Measurements from ENCODE around the gene DBX2. TPM values are rescaled to one million over a fixed set of nuclear protein-coding genes. Genes with fewer than 3 reads are reported as not detected.
"Not testable (repeated sequence)": the region's sequence is repeated elsewhere in the genome, so short reads cannot be mapped to it uniquely, and the experiment has no call there.

Gene DBX2
- total RNA-seq (not detected), total RNA-seq (0 to 0.07 (median 0) reads per million in 29 experiments)
- not detected for total RNA-seq (2013)

DNA sequence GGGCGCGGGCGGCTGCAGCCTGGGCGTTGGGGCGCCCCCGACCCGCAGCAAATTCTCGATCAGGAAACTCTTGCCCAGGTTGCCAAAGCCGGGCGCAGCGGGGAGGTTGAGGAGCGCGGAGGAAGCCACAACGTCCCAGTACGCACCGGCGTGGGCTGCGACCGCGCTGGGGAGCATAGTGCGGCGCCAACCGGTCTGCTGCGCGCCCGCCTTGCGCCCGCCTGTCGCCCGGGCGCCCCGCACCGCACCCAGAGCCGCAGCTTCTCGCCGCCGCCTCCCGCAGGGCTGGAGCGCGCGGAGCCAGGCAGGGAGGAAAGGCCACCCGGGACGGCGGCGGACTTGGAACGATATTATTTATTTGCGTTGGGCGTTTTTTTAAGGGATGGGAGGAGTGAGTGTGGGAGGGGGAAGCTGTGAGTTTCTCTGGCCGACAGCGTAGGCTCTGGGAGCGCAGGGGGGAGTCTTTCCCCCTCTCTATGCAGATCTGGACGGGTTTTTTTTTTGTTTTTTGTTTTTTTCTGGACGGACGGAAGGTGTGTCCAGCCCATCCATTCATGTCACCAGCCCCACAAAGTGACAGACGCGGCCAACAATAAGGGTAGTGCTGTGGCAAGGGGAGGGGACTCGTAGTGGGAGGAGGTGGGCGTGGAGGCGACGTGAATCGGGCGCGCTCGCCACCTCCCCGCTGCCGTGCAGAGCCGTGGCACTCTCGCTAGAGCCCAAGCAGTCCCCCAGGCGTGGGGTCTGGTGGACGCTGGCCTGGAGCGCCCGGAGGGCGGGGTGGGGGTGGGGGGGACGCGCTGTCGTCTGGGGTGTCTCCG lies at the start of gene DBX2:
DBX2 (minus strand) TSS at position 349 of the 821 bp plus-strand sequence; CDS start at position 177, 172 bp downstream.
- H3K9me3 Mint-ChIP-seq, result no peaks in the 10 kb centered on the region
- Histone ChIP-seq H3K27ac (ENCODE audit: low read length) (no peak within 1 kb of the TSS), H3K36me3 (ENCODE audit: control insufficient read depth in 2 of 2, extremely low read depth in 1 of 2, insufficient read depth in 1 of 2, low read length in 1 of 2) (no peaks in the 10 kb centered on the region), H3K4me3 (ENCODE audit: control insufficient read depth in 1 of 2, extremely low read depth in 1 of 2, low read length in 1 of 2) (no peak within 1 kb of the TSS), H3K27me3 (replicated peaks in 1 of 2; ENCODE audit: control insufficient read depth in 2 of 2, extremely low read depth in 1 of 2, insufficient read depth in 2 of 2, low read length in 1 of 2) (peaks cover 16 to 19% of the 10 kb centered on the region in 2 experiments), H3K9me3 (no peaks in the 10 kb centered on the region), H3K4me1 (ENCODE audit: control insufficient read depth in 1 of 2, extremely low read depth in 1 of 2, insufficient read depth in 2 of 2, low read length in 2 of 2) (peaks cover 0 to 3% of the 10 kb centered on the region in 2 experiments)
- H3K36me3 Mint-ChIP-seq, result no peaks in the 10 kb centered on the region
- no peak for ATAC-seq (replicated peaks in 1 of 4)
- peaks cover 0 to 8% (median 4%) of the 10 kb centered on the region in 3 donors for H3K4me1 Mint-ChIP-seq
- H3K27ac Mint-ChIP-seq, result no peak within 1 kb of the TSS
- H3K4me3 Mint-ChIP-seq, result no peak within 1 kb of the TSS
- ChIA-PET CTCF (no interaction called here), POLR2A (no interaction called here)
- DNase-seq, result no peak
- WGBS (ENCODE audit: insufficient coverage), result 4% methylated on average over 68 of the region's 77 CpGs
- H3K27me3 Mint-ChIP-seq, result peaks cover 55 to 60% of the 10 kb centered on the region in 2 donors

DNA sequence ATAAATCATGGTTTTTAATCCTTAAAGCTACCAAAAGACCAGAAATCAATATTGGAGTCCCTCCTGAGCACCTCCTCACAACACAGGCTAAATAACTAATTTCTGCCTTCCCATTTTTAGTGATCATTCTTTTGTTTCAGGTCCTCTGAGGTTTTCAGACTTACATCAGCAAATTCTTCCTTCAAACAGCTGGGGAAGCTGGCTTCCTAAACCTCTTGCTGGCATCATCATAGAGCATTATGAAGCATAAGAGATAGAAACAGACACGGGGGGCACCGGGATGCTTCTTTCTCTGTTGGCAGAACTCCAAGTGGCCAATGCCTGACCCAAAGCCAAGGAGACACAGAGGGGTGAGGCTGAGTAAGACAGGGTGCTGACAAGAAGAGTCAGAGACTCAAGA lies 47.9 kb upstream of the DBX2 start:
- Histone ChIP-seq H3K4me3 (ENCODE audit: control insufficient read depth in 1 of 2, extremely low read depth in 1 of 2, low read length in 1 of 2) (no peak overlapping the region), H3K27ac (ENCODE audit: low read length) (no peak overlapping the region), H3K4me1 (ENCODE audit: control insufficient read depth in 1 of 2, extremely low read depth in 1 of 2, insufficient read depth in 2 of 2, low read length in 2 of 2) (no peaks in the 10 kb centered on the region), H3K9me3 (no peaks in the 10 kb centered on the region), H3K27me3 (replicated peaks in 1 of 2; ENCODE audit: control insufficient read depth in 2 of 2, extremely low read depth in 1 of 2, insufficient read depth in 2 of 2, low read length in 1 of 2) (no peaks in the 10 kb centered on the region), H3K36me3 (ENCODE audit: control insufficient read depth in 2 of 2, extremely low read depth in 1 of 2, insufficient read depth in 1 of 2, low read length in 1 of 2) (no peaks in the 10 kb centered on the region)
- ChIA-PET CTCF (interaction anchor here in 1 of 2 donors (0.7 kb wide), 1 partner anchor 378 kb away, joined by 3 read pairs; no protein-coding TSS in a partner anchor), POLR2A (no interaction called here)
- no CpG with 5 or more reads among the region's 2 CpGs for WGBS (ENCODE audit: insufficient coverage)
- DNase-seq (no peak), ATAC-seq (replicated peaks in 1 of 4) (no peak)
- Mint-ChIP-seq H3K36me3 (no peaks in the 10 kb centered on the region), H3K4me1 (no peaks in the 10 kb centered on the region), H3K27ac (no peak overlapping the region), H3K9me3 (no peaks in the 10 kb centered on the region), H3K4me3 (no peak overlapping the region), H3K27me3 (peaks cover 9 to 20% of the 10 kb centered on the region in 2 donors)

DNA sequence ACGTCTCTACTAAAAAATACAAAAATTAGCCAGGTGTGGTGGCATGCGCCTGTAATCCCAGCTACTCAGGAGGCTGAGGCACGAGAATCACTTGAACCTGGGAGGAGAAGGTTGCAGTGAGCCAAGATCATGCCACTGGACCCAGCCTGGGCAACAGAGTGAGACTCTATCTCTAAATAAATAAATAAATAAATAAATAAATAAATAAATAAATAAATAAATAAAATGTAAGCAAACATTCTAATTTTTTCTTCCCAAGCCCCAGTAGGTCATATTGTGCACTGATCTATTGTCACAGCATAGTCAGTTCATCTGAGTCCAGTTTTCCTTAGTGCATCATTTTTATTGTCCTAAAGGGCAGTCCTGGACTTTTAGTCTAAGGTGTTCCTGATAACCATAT lies 44.5 kb upstream of the DBX2 start:
- H3K36me3 ChIP-seq (ENCODE audit: control insufficient read depth in 2 of 2, extremely low read depth in 1 of 2, insufficient read depth in 1 of 2, low read length in 1 of 2); H3K9me3 Mint-ChIP-seq; H3K27me3 ChIP-seq (replicated peaks in 1 of 2; ENCODE audit: control insufficient read depth in 2 of 2, extremely low read depth in 1 of 2, insufficient read depth in 2 of 2, low read length in 1 of 2); POLR2A ChIA-PET; DNase-seq; H3K4me1 Mint-ChIP-seq; CTCF ChIA-PET; H3K4me3 ChIP-seq (ENCODE audit: control insufficient read depth in 1 of 2, extremely low read depth in 1 of 2, low read length in 1 of 2); H3K27ac Mint-ChIP-seq; H3K27ac ChIP-seq (ENCODE audit: low read length); H3K4me1 ChIP-seq (ENCODE audit: control insufficient read depth in 1 of 2, extremely low read depth in 1 of 2, insufficient read depth in 2 of 2, low read length in 2 of 2); ATAC-seq (replicated peaks in 1 of 4); H3K36me3 Mint-ChIP-seq; H3K9me3 ChIP-seq; H3K4me3 Mint-ChIP-seq: not testable (repeated sequence)
- H3K27me3 Mint-ChIP-seq, result peaks cover 18 to 37% of the 10 kb centered on the region in 2 donors
- WGBS (ENCODE audit: insufficient coverage), result no CpG with 5 or more reads among the region's 3 CpGs

DNA sequence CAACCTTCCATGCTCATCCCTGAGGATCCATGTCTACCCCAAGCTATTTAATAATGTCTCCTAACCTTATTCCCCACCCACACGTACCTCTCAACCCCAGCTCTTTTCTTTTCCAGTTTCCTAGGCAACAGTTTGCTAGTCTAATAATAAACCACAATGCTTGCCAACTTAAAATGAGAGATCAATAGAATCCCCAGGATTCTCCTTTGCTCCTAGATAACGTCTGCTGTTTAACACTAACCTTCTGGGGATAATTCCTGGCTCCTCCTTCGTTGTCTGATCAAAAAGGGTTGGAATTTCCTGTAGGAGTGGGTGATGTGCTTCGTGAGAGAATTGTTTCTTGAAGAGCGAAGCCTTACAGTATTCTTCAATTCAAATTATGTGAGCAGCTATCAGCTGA lies 42.2 kb upstream of the DBX2 start:
- no peaks in the 10 kb centered on the region for H3K9me3 Mint-ChIP-seq
- no peaks in the 10 kb centered on the region for H3K36me3 Mint-ChIP-seq
- DNase-seq, result no peak
- no peaks in the 10 kb centered on the region for H3K4me1 ChIP-seq (ENCODE audit: control insufficient read depth in 1 of 2, extremely low read depth in 1 of 2, insufficient read depth in 2 of 2, low read length in 2 of 2)
- no peaks in the 10 kb centered on the region for H3K9me3 ChIP-seq
- H3K27ac Mint-ChIP-seq, result no peak overlapping the region
- H3K27me3 ChIP-seq (replicated peaks in 1 of 2; ENCODE audit: control insufficient read depth in 2 of 2, extremely low read depth in 1 of 2, insufficient read depth in 2 of 2, low read length in 1 of 2), result peaks cover 0 to 5% of the 10 kb centered on the region in 2 experiments
- peaks cover 22 to 37% of the 10 kb centered on the region in 2 donors for H3K27me3 Mint-ChIP-seq
- ATAC-seq (replicated peaks in 1 of 4), result no peak
- no CpG with 5 or more reads among the region's 5 CpGs for WGBS (ENCODE audit: insufficient coverage)
- H3K36me3 ChIP-seq (ENCODE audit: control insufficient read depth in 2 of 2, extremely low read depth in 1 of 2, insufficient read depth in 1 of 2, low read length in 1 of 2), result no peaks in the 10 kb centered on the region
- no peak overlapping the region for H3K4me3 ChIP-seq (ENCODE audit: control insufficient read depth in 1 of 2, extremely low read depth in 1 of 2, low read length in 1 of 2)
- H3K4me1 Mint-ChIP-seq, result no peaks in the 10 kb centered on the region
- H3K4me3 Mint-ChIP-seq, result no peak overlapping the region
- CTCF ChIA-PET, result no interaction called here
- H3K27ac ChIP-seq (ENCODE audit: low read length), result no peak overlapping the region
- POLR2A ChIA-PET, result no interaction called here

DNA sequence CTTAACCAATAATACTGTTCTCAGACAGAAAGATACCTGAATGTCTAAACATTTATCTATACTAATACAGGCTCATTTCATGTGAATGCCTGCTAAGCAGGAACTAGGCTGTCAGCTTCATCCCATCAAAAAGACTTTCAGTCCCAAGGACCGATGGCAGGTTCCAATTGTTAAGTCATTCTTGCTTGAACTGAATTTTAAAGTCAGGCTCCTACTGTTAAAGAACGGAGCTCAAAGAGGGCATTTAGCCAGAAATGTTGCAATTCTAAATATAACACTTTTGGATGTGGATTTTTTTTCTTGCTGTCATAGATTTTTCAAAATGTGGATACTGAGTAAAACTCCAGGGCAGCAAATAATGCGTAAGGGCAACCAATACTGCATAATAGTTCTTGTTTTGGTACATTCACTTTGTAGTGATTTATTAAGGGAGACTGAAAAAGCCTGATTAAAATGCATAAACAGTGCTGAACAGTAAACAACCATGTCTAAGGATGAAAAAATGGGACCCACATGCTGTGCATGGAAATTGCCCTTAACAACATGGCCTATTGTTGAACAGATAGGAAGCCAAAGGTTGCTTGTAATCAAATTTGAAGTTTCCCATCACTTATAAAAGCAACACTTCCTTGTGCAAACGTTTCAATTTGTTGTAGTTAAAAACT lies 38.6 kb upstream of the DBX2 start:
- Mint-ChIP-seq H3K27ac (no peak overlapping the region), H3K4me3 (no peak overlapping the region), H3K9me3 (peaks cover 0 to 5% (median 4%) of the 10 kb centered on the region in 3 donors), H3K36me3 (peaks cover 4% of the 10 kb centered on the region), H3K27me3 (peaks cover 27% of the 10 kb centered on the region in 2 donors), H3K4me1 (no peaks in the 10 kb centered on the region)
- Histone ChIP-seq H3K4me3 (ENCODE audit: control insufficient read depth in 1 of 2, extremely low read depth in 1 of 2, low read length in 1 of 2) (no peak overlapping the region), H3K27me3 (replicated peaks in 1 of 2; ENCODE audit: control insufficient read depth in 2 of 2, extremely low read depth in 1 of 2, insufficient read depth in 2 of 2, low read length in 1 of 2) (peaks cover 0 to 5% of the 10 kb centered on the region in 2 experiments), H3K9me3 (no peaks in the 10 kb centered on the region), H3K27ac (ENCODE audit: low read length) (no peak overlapping the region), H3K4me1 (ENCODE audit: control insufficient read depth in 1 of 2, extremely low read depth in 1 of 2, insufficient read depth in 2 of 2, low read length in 2 of 2) (no peaks in the 10 kb centered on the region), H3K36me3 (ENCODE audit: control insufficient read depth in 2 of 2, extremely low read depth in 1 of 2, insufficient read depth in 1 of 2, low read length in 1 of 2) (no peaks in the 10 kb centered on the region)
- ChIA-PET CTCF (no interaction called here), POLR2A (interaction anchor here in 1 of 2 donors (1.4 kb wide), 1 partner anchor 11 kb away, joined by 3 read pairs; no protein-coding TSS in a partner anchor)
- DNase-seq (no peak), ATAC-seq (replicated peaks in 1 of 4) (no peak)
- WGBS (ENCODE audit: insufficient coverage), result 92% methylated on average over 2 of the region's 4 CpGs

DNA sequence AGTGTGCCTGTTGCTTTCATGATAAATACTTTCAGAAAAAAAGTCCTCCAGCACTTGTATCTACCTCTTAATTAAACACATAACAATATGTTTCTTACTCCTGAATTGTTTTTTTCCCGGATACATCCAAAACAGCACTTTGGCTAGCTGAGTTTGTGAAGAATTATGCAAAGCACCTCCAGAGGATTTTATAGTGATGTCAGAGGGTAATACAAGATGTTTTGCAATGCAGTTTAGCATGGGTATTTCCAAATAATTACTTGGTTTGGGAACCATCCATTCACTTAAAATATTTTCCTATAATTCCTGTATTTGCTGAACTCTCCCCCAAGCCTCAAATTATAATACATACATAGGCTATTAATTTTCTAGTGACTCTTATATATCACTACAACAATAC lies 37.7 kb upstream of the DBX2 start:
- H3K9me3 Mint-ChIP-seq, result peaks cover 1 to 5% (median 4%) of the 10 kb centered on the region in 3 donors
- Histone ChIP-seq H3K27ac (ENCODE audit: low read length) (no peak overlapping the region), H3K9me3 (no peaks in the 10 kb centered on the region), H3K36me3 (ENCODE audit: control insufficient read depth in 2 of 2, extremely low read depth in 1 of 2, insufficient read depth in 1 of 2, low read length in 1 of 2) (no peaks in the 10 kb centered on the region), H3K4me1 (ENCODE audit: control insufficient read depth in 1 of 2, extremely low read depth in 1 of 2, insufficient read depth in 2 of 2, low read length in 2 of 2) (no peaks in the 10 kb centered on the region), H3K27me3 (replicated peaks in 1 of 2; ENCODE audit: control insufficient read depth in 2 of 2, extremely low read depth in 1 of 2, insufficient read depth in 2 of 2, low read length in 1 of 2) (peaks cover 0 to 5% of the 10 kb centered on the region in 2 experiments), H3K4me3 (ENCODE audit: control insufficient read depth in 1 of 2, extremely low read depth in 1 of 2, low read length in 1 of 2) (no peak overlapping the region)
- H3K4me3 Mint-ChIP-seq, result no peak overlapping the region
- ATAC-seq (replicated peaks in 1 of 4) (no peak), DNase-seq (no peak)
- H3K27me3 Mint-ChIP-seq, result peaks cover 25 to 26% of the 10 kb centered on the region in 2 donors
- no peaks in the 10 kb centered on the region for H3K4me1 Mint-ChIP-seq
- peaks cover 4% of the 10 kb centered on the region for H3K36me3 Mint-ChIP-seq
- ChIA-PET CTCF (no interaction called here), POLR2A (interaction anchor here in 1 of 2 donors (1.4 kb wide), 1 partner anchor 10 kb away, joined by 3 read pairs; no protein-coding TSS in a partner anchor)
- no peak overlapping the region for H3K27ac Mint-ChIP-seq
- no CpG with 5 or more reads among the region's 1 CpG for WGBS (ENCODE audit: insufficient coverage)

Data from T-cell (primary cell).